Endothelial cell of umbilical vein (primary cell): Measurements from ENCODE around the gene NR2E3. TPM values are rescaled to one million over a fixed set of nuclear protein-coding genes. Genes with fewer than 3 reads are reported as not detected.

ENCODE experiments used
- BruUV-seq: library from RNA; stranded (reverse); fragments of 400-500 nt; replicated peaks from 2 replicates; lab custom pipeline; 2021; lab: Mats Ljungman, UMichigan
- CTCF ChIA-PET: fragments of 300-600, 350-600 bp; sonication (Branson Sonifier 250); formaldehyde crosslinking; loops from one replicate; lab custom pipeline; 2021; ENCODE audit warnings: antibody characterized with exemption, inconsistent platforms; lab: Charles Lee
- POLR2A ChIA-PET: fragments of 300-600, 350-600 bp; sonication (Branson Sonifier 250); formaldehyde crosslinking; loops from one replicate; lab custom pipeline; 2021; ENCODE audit warnings: antibody characterized with exemption, inconsistent platforms; lab: Charles Lee
- DNase-seq: peaks from one replicate; pipeline ENCODE4 v3.0.0-alpha.2; 2011; ENCODE audit warnings: low read depth, low spot score
- FAIRE-seq: peaks from 2 replicates; lab custom pipeline; 2011; peaks lifted over from hg19 to GRCh38; lab: Jason Lieb, UNC
- H2AFZ ChIP-seq: 2 replicates; pipeline ENCODE4 v1.6.0; 2012; ENCODE audit warnings: low read depth, low read length, control low read depth, inconsistent platforms
- H3K27ac ChIP-seq: 2 replicates; pipeline ENCODE4 v1.5.1; 2011; ENCODE audit warnings: low read depth, mild to moderate bottlenecking, control low read depth, low read length, moderate library complexity; ENCODE audit not compliant: insufficient read depth
- H3K27me3 ChIP-seq, 2 experiments: 2 replicates each; pipeline versions ENCODE4 v1.6.0 to v1.6.1; 2011; ENCODE audit warnings: low read length in 2 of 2, mixed read lengths in 1 of 2; ENCODE audit not compliant: control insufficient read depth in 2 of 2, insufficient read depth in 2 of 2
- H3K36me3 ChIP-seq, 2 experiments: 2 replicates in 1 of 2; 3 replicates in 1 of 2; pipeline ENCODE4 v1.5.1; 2011; ENCODE audit warnings: low read length in 2 of 2, mild to moderate bottlenecking in 1 of 2, moderate library complexity in 1 of 2; ENCODE audit not compliant: control insufficient read depth in 2 of 2, insufficient read depth in 2 of 2; ENCODE audit errors: extremely low read depth in 1 of 2
- H3K4me1 ChIP-seq: 3 replicates; pipeline ENCODE4 v1.5.1; 2011; ENCODE audit warnings: mild to moderate bottlenecking, low read length; ENCODE audit not compliant: control insufficient read depth, insufficient read depth; ENCODE audit errors: extremely low read depth
- H3K4me2 ChIP-seq: 2 replicates; pipeline ENCODE4 v1.6.1; 2011; ENCODE audit warnings: low read length, control low read depth, mixed read lengths; ENCODE audit not compliant: insufficient read depth
- H3K4me3 ChIP-seq, 3 experiments: fragments of 200-600 bp in 1 of 3; sonication (generic), shearing (Covaris generic) in 1 of 3; replicated peaks in 1 of 3; 2 replicates each; pipeline ENCODE4 v1.5.1; 2011 to 2016; ENCODE audit warnings: control low read depth in 3 of 3, low read length in 3 of 3, mild to moderate bottlenecking in 2 of 3, inconsistent platforms in 1 of 3, low read depth in 1 of 3, moderate library complexity in 1 of 3; ENCODE audit not compliant: insufficient read depth in 1 of 3
- H3K79me2 ChIP-seq: 2 replicates; pipeline ENCODE4 v1.6.0; 2012; ENCODE audit warnings: low read length, inconsistent platforms; ENCODE audit not compliant: control insufficient read depth, insufficient read depth
- H3K9ac ChIP-seq: replicated peaks from 2 replicates; pipeline ENCODE3; 2011; ENCODE audit warnings: low read length, control low read depth; ENCODE audit not compliant: insufficient read depth; ENCODE audit errors: extremely low read depth
- H3K9me1 ChIP-seq: replicated peaks from 3 replicates; pipeline ENCODE4 v1.6.0; 2011; ENCODE audit warnings: mild to moderate bottlenecking, low read length; ENCODE audit not compliant: control insufficient read depth, insufficient read depth; ENCODE audit errors: extremely low read depth
- H3K9me3 ChIP-seq: replicated peaks from 2 replicates; pipeline ENCODE4 v1.5.1; 2012; ENCODE audit warnings: low read length, inconsistent platforms; ENCODE audit not compliant: control insufficient read depth, insufficient read depth
- H4K20me1 ChIP-seq: replicated peaks from 2 replicates; pipeline ENCODE3; 2011; ENCODE audit warnings: mild to moderate bottlenecking, low read length; ENCODE audit not compliant: control insufficient read depth, insufficient read depth; ENCODE audit errors: extremely low read depth
- CTCF ChIP-seq, 2 donors: IDR thresholded peaks; 1 replicate in 1 of 2; 2 replicates in 1 of 2; pipeline ENCODE4 v1.5.1; 2011; ENCODE audit warnings: low read length in 2 of 2, mild to moderate bottlenecking in 2 of 2, moderate library complexity in 2 of 2, control low read depth in 1 of 2, inconsistent platforms in 1 of 2, low read depth in 1 of 2; ENCODE audit not compliant: insufficient read depth in 1 of 2; ENCODE audit errors: extremely low read depth in 1 of 2
- FOS ChIP-seq: IDR thresholded peaks from 2 replicates; pipeline ENCODE4 v1.6.1; 2011; ENCODE audit warnings: mild to moderate bottlenecking, low read length, moderate library complexity, borderline replicate concordance; ENCODE audit not compliant: insufficient read depth
- GATA2 ChIP-seq: IDR thresholded peaks from 2 replicates; pipeline ENCODE4 v1.7.0; 2011; ENCODE audit warnings: low read depth, mild to moderate bottlenecking, moderate library complexity, mixed read lengths, low read length; ENCODE audit not compliant: insufficient read length, insufficient read depth
- JUN ChIP-seq: IDR thresholded peaks from 2 replicates; pipeline ENCODE4 v1.6.1; 2011; ENCODE audit warnings: borderline replicate concordance, low read depth; ENCODE audit not compliant: insufficient read length, insufficient read depth
- MAX ChIP-seq: IDR thresholded peaks from 2 replicates; pipeline ENCODE4 v1.6.1; 2011; ENCODE audit not compliant: insufficient read depth, insufficient read length
- POLR2AphosphoS5 ChIP-seq: IDR thresholded peaks from 2 replicates; pipeline ENCODE4 v1.6.1; 2012; ENCODE audit warnings: low read depth, mild to moderate bottlenecking, control low read depth, low read length, moderate library complexity; ENCODE audit not compliant: insufficient read depth
- dilution Hi-C: fragments of 300-500 bp; cut with MboI; formaldehyde crosslinking; loops from one replicate; pipeline ENCODE4 v1.15.0; 2019; ENCODE audit warnings: low sequenced_read_pairs; ENCODE audit not compliant: extremely low pct_ligation_motif_present
- intact Hi-C: fragments of 100-400 bp; cut with micrococcal nuclease; formaldehyde crosslinking; loops from one replicate; pipeline ENCODE4 v1.10.0; 2022
- polyA plus RNA-seq, 4 experiments: library from polyadenylated mRNA; depleted of rRNA in 3 of 4; stranded (reverse) in 3 of 4; unstranded in 1 of 4; fragments of >200 nt; gene quantifications; 2 replicates each; pipeline versions ENCODE4 v1.2.1 to v1.2.3, GENCODE V29; 2011 to 2012; ENCODE audit warnings: missing spikeins in 1 of 4
- total RNA-seq: library from RNA; stranded (reverse); gene quantifications from 2 replicates; pipeline ENCODE4 v1.2.3, GENCODE V29; 2021

NR2E3 gene
- total and polyA plus RNA-seq, 2 donors (not counting 3 experiments of a cell fraction or from before 2014, with no cell fraction given) = 0.04 to 0.38 TPM

- H3K36me3 ChIP-seq = no peaks in the 10 kb centered on the region
- no peak overlapping the region for H3K4me2 ChIP-seq
- no peaks in the 10 kb centered on the region for H3K9me1 ChIP-seq
- H3K79me2 ChIP-seq = no peaks in the 10 kb centered on the region
- no peak for DNase-seq
- POLR2A ChIA-PET = interaction anchor here (1.5 kb wide), 1 partner anchor 37 kb away, joined by 5 read pairs; no protein-coding TSS in a partner anchor
- TF ChIP-seq FOS = no peak
- TF ChIP-seq MAX = peak; percentile 41
- dilution Hi-C loops = no loop called here
- H3K27ac ChIP-seq = peak overlapping the region; percentile 76
- BruUV-seq = no TSS peak
- no peaks in the 10 kb centered on the region for H4K20me1 ChIP-seq
- CTCF ChIA-PET = interaction anchor here (1.1 to 4.1 kb wide), 8 partner anchors 9 to 345 kb away, joined by 3 to 50 read pairs (median 10); no protein-coding TSS in a partner anchor
- FAIRE-seq = no peak
- no peak overlapping the region for H2AFZ ChIP-seq
- H3K4me1 ChIP-seq = peaks cover 47% of the 10 kb centered on the region
- no peak overlapping the region for H3K9ac ChIP-seq
- no peaks in the 10 kb centered on the region for H3K27me3 ChIP-seq
- H3K9me3 ChIP-seq = no peaks in the 10 kb centered on the region
- no peak overlapping the region for H3K4me3 ChIP-seq
- intact Hi-C loops = loop anchor here (2.0 kb wide), 1 partner anchor 29 kb away; no protein-coding TSS in a partner anchor
These were observed 20.7 kb upstream of the NR2E3 start for GRCh38 chr15:71789616-71790015.

GRCh38 chr15:71790081-71790480 is 20.3 kb upstream of the NR2E3 start:
- no peaks in the 10 kb centered on the region for H3K79me2 ChIP-seq
- H3K27me3 ChIP-seq = no peaks in the 10 kb centered on the region
- dilution Hi-C loops (no loop called here), intact Hi-C loops (loop anchor here (2.0 kb wide), 1 partner anchor 29 kb away; no protein-coding TSS in a partner anchor)
- no peaks in the 10 kb centered on the region for H3K9me3 ChIP-seq
- peaks cover 47% of the 10 kb centered on the region for H3K4me1 ChIP-seq
- no peaks in the 10 kb centered on the region for H4K20me1 ChIP-seq
- H3K27ac ChIP-seq = peak overlapping the region; percentile 76
- no peak overlapping the region for H3K4me3 ChIP-seq
- no peak for FAIRE-seq
- ChIA-PET POLR2A (interaction anchor here (1.0 to 1.5 kb wide), 2 partner anchors 10 to 37 kb away, joined by 3 to 5 read pairs; no protein-coding TSS in a partner anchor), CTCF (interaction anchor here (1.7 to 4.1 kb wide), 4 partner anchors 9 to 45 kb away, joined by 7 to 50 read pairs (median 19); no protein-coding TSS in a partner anchor)
- H3K36me3 ChIP-seq = no peaks in the 10 kb centered on the region
- no TSS peak for BruUV-seq
- peak overlapping the region; percentile 15 for H2AFZ ChIP-seq
- H3K4me2 ChIP-seq = no peak overlapping the region
- H3K9ac ChIP-seq = no peak overlapping the region
- no peaks in the 10 kb centered on the region for H3K9me1 ChIP-seq
- DNase-seq = peak; percentile 27
- TF ChIP-seq FOS = peak; percentile 46
- TF ChIP-seq GATA2 = peak; percentile 56
- TF ChIP-seq POLR2AphosphoS5 = peak; percentile 50
- no peak for TF ChIP-seq CTCF (IDR thresholded peaks at IDR 0.05; ENCODE audit: extremely low read depth in 1 of 2, insufficient read depth in 1 of 2, low read depth in 1 of 2, low read length in 2 of 2)
- TF ChIP-seq JUN = no peak
